PFSK-1 (cell line): ENCODE data around the gene SLC43A3.

Source experiments
- FOXP2 ChIP-seq: optimal IDR thresholded peaks from 2 replicates; pipeline ENCODE3; 2011; ENCODE audit warnings: borderline replicate concordance, control low read depth, inconsistent platforms; ENCODE audit not compliant: insufficient read depth; ENCODE audit errors: extremely low read length, extremely low read depth
- TAF1 ChIP-seq: IDR thresholded peaks from 2 replicates; pipeline ENCODE4 v1.6.1; 2012; ENCODE audit warnings: low read length, control low read depth, borderline replicate concordance; ENCODE audit not compliant: insufficient read depth

- TF ChIP-seq FOXP2 (no peak), TAF1 (no peak)
These were observed 67.5 kb downstream of the SLC43A3 start for GRCh38 chr11:57359396-57359795.
